Lower leg skin (tissue), 3 donors: ENCODE measurements around the gene CYP17A1.

Experiments used
- POLR2A ChIP-seq, 2 donors: fragments of 450-650 bp; IDR thresholded peaks; one replicate each; pipeline ENCODE4 v1.6.1; 2016 to 2017; ENCODE audit warnings: antibody characterized with exemption in 2 of 2, mild to moderate bottlenecking in 1 of 2, moderate library complexity in 1 of 2
- TF ChIP-seq, protein P1 (sequence below), 3 donors: fragments of 450-650 bp; IDR thresholded peaks; one replicate each; pipeline ENCODE4 v1.5.1; 2016; ENCODE audit warnings: antibody characterized with exemption in 3 of 3, mild to moderate bottlenecking in 3 of 3, moderate library complexity in 2 of 3

DNA sequence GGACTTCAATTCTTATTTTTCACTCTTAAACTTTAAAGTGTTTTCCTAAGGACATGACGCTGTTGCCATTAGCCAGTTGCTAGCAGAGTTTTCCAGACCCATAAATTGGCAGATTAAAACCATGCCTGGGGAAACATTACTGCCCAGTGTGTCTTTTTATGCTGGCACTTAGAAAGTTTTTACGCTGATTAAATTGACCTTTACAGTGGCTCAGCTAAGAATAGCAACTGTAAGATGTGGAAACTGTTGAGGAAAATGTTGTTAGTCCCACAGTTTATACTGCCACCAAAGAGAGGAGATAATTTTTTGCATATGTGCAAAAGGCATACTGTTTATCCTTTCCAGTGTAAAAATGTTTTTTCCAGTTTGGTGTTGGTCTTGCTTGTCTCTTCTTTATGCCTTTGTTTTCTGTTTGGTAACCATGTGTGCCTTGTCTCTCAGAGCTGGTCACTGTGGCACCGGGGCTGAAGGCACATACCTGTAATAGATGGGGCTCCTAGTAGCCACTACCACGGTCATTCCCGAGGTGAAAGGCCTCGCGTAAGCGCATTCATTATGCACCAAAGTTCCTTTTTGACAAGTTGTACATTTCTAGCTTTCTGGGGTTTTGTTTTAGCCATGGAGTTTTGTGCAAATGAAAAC lies 45.3 kb downstream of the CYP17A1 start:
- TF ChIP-seq, protein P1, sequence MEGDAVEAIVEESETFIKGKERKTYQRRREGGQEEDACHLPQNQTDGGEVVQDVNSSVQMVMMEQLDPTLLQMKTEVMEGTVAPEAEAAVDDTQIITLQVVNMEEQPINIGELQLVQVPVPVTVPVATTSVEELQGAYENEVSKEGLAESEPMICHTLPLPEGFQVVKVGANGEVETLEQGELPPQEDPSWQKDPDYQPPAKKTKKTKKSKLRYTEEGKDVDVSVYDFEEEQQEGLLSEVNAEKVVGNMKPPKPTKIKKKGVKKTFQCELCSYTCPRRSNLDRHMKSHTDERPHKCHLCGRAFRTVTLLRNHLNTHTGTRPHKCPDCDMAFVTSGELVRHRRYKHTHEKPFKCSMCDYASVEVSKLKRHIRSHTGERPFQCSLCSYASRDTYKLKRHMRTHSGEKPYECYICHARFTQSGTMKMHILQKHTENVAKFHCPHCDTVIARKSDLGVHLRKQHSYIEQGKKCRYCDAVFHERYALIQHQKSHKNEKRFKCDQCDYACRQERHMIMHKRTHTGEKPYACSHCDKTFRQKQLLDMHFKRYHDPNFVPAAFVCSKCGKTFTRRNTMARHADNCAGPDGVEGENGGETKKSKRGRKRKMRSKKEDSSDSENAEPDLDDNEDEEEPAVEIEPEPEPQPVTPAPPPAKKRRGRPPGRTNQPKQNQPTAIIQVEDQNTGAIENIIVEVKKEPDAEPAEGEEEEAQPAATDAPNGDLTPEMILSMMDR (IDR thresholded peaks at IDR 0.05), result no peak
- no peak for TF ChIP-seq POLR2A (IDR thresholded peaks at IDR 0.05)
